RCC 7860 (cell line): ENCODE data around the gene ING3.
"Not testable (repeated sequence)": the region's sequence is repeated elsewhere in the genome, so short reads cannot be mapped to it uniquely, and the experiment has no call there.

Experiments used
- DNase-seq: peaks from one replicate; pipeline ENCODE4 v3.0.0-alpha.2; 2015; ENCODE audit warnings: low spot score
- FAIRE-seq: peaks from 2 replicates; lab custom pipeline; 2012; peaks lifted over from hg19 to GRCh38; lab: Jason Lieb, UNC

ING3 gene

DNA sequence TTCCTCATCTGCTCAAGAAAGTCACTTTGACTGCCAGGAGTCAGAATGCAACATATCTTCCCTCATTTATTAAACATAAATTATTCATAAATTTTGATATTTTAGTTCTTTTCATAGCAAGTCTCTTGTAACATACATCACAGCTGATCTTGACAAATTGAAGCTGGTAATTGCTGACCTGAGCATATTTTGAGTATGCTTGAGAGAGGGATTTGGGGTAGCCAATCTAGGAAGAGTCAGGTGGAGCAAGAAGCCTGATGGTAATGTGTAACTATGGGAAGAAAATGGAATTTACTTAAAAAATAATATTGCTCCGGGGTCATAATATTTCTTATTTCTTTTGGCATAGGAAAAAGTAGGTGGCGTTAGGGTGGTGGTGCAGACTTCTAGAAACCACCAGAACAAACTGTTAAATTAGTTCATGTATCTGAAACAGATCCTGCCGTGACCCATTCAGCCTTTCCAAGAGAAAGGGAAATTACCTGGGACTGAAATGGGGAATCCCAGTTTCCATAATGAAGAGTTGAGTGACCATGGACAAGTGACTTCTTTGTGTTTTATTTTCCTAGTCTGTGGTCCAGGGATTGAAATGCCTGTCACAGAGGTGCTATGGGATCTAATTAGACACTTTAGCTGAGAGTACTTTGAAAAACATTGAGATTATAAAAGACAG, 50.8 kb downstream of the ING3 start:
- no peak for DNase-seq
- no peak for FAIRE-seq

DNA sequence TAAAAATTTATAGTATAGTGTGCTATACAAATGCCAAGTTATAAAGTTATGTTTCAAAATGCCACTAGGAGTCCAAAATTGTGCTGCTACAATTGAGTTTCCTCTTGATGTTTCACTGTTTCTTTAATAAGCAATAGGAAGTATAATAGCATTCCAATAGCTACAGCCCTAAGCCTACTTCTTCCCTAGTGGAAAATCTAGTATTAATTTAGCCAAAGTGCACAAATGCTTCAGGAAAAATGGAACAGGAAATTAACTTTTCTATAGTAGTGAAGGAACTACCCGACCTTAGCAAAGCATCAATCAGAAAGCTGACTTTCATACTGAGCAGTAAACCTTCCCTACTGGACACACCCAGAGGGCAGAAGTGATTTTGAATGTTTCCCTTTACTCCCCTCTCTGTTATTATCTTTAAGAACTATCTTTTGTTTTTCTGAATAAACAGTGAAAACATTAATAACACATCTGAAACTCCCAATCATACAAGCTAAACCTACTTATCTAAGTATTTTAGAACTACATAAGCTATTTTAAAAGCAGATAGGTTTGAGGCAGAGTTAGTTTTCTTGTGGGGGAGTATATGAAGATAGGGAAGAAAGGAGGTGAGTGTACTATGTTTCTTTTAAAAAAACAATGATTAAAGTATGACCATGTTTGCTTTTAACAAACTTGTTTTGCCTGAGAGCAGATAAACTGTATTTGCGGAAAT, 51.6 kb downstream of the ING3 start:
- FAIRE-seq (no peak), DNase-seq (no peak)

DNA sequence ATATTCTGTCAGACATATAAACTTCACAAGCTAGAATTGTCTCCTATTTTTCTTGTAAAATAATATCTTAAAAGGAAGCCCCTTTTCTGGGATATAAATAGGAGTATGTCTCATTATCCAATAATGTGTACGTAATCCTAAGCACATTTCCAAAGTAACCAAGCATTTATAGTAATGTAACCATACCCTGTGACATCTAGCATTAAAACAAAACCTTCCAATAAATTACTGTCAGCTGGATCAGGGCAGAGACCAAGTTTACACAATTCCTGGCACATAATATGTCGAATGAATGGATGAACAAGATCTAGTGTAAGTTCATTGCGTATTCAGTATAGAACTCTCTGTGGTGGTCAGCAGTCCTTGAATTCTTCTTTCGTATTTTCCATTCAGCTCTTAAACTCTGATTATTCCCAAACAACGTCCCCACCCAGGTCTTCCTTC, 52.2 kb downstream of the ING3 start:
- DNase-seq (no peak), FAIRE-seq (no peak)

DNA sequence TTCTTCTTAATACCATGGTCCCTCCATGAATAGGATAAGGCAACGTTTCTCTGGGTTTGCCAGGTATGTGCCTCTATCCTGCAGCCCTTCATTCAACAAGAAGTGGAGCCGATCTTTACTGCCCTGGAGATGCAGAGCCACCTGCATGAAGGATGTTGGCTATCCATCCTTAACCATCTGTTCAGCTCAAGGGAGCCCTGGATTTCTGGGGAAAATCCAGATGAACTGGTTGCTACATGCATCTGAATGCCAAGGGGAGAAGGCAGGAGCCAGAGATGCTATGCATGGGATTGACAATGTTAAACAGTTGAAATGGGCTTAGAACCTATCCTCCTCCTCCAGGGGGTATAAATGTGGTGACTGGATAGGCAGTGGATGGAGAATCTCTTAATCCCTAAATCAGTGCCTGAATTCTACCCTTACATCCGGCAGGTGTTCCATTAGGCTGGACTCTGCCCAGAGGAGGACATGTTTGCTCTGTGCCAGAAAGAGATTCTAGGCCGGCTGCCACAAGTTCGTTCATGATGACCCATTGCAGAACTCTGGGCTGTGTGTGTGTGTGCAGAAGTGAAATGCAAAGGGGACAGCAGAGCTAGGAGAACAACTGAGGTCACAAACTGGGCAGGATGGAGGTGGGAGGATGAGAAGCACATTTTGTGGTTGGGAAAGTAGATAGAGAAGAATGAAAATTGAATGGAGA, 53.6 kb downstream of the ING3 start:
- DNase-seq (no peak), FAIRE-seq (no peak)

DNA sequence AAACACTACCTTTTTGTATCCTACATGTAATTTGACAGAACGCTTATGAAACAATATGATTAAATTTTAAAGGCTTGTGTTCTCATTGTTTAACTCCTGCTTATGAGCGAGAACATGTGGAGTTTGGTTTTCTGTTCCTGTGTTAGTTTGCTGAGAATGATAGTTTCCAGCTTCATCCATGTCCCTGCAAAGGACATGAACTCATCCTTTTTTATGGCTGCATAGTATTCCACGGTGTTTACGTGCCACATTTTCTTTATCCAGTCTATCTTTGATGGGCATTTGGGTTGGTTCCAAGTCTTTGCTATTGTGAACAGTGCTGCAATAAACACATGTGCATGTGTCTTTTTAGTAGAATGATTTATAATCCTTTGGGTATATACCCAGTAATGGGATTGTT, 54.5 kb downstream of the ING3 start:
- FAIRE-seq, DNase-seq: not testable (repeated sequence)

DNA sequence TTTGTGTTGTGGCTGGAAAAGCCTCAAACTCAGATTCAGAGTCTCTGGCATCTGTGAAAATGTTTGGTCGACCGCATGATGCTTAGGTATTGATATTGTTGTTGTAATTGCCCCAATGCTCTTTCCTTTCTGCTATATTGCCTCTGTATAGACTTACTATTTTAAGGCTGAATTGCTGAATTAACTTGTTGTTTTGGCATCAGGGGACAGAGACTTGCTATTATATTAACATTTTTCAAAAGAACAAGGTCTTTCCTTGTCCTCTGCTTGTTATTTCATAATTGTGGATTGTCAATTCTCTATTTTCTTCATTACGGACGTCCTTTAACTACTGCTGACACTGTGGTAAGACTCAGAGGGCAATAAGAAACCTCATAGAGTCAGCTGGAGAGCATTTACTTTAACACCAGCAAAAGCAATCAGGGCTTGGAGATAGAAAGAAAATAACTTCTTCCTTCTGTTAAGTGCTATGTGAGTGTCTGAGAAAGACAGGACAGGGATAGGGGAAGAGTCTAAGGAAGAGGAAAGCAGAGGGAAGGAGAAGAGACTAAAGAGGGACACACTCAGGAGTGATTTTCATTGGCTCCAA, 55.5 kb downstream of the ING3 start:
- no peak for FAIRE-seq
- no peak for DNase-seq

DNA sequence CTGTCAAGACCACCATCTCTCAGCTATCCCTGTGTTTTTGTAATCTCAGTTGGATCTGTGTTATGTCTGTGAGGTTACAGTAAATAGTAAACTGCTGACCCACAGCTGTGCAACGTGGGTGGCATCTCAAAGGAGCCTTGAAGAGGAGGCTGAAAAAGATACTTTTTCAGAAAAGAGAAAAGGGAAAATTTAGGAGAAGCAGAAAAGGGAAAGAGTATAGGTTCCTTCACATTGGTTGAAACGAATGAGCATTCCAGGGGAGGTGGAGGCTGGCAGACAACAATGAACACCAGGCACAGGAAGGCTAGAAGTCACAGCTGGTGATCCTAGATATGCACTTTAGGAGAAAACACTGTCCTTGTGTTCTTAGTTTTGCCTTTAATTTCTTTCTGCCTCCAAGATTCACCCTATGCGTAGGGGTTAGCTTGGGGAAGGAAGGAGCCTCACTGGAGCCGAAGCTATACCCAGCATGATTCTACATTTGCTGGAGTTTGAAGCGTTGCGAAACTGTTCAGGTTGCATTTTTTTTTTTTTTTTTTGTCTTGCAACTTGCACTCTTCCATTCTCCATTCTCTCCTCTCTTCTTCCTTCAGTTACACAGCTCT, 56.2 kb downstream of the ING3 start:
- FAIRE-seq (no peak), DNase-seq (no peak)

DNA sequence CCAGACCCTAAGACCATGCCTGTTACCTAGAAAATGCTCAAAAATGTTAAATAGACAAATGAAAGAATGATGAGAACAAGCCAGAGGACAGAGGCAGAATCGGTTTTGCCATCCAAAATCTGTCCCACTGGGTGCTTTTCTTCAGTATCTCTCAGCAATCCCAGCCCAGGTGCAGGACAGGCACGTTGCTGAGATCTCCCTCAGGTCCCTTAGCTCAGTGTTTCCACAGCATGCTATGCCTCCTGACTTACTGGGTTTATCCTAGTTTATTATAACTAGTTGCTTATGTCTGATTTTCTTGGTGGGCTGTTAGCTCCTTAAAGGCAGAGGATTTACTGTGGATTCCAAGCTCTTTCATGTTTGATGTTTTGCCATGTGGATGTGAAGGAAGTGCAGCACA, 58.2 kb downstream of the ING3 start:
- no peak for FAIRE-seq
- DNase-seq: no peak

DNA sequence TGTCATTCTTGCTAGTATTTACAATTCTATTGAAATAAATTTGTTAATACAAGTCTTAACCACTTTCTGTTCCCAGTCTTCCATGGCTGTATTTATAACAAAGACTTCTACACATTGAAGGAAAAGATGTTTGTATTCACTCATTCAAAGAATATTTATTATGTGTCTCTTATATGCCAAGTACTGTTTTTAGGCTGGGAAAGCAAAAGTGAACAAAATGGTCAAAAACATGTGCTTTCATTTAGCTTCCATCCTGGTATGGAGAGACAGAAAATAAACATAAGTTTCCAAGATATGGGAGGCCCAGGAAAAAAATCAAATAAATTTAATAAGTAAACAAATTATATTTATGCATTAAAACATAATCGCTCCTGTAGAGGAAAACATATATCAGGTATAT, 60.8 kb downstream of the ING3 start:
- FAIRE-seq (no peak), DNase-seq (no peak)

DNA sequence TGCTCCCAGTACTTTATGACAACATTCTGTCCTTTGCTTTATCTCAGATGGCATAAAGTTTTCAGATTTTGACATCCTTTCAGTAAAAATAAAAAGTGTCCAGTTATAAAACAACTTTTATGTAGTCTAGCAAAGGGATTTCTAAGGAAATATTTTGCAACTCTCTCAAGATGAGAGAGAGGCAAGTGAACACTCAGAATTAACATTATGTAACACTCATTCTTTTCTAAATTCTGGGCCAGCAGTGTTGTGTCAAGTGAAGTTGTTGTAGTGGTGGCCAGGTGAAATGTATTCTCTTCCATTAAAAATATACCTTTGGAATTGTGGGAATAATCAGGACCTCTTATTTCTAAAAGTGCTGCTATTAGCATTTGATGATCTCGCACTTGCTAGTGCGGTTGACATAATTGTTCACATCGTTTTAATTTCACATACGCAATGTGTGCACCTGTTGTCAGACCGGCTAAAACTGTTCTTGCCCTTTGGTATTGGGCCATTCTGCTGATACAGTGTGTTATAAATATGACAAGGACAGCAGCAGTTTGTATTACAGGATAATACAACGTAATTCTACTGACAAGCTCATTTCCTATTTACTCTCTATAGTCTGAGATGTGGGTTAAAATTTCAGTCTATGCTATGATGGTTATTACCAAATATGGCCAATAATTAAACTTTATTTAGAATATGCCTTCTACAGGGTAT, 61.7 kb downstream of the ING3 start:
- DNase-seq (no peak), FAIRE-seq (no peak)

DNA sequence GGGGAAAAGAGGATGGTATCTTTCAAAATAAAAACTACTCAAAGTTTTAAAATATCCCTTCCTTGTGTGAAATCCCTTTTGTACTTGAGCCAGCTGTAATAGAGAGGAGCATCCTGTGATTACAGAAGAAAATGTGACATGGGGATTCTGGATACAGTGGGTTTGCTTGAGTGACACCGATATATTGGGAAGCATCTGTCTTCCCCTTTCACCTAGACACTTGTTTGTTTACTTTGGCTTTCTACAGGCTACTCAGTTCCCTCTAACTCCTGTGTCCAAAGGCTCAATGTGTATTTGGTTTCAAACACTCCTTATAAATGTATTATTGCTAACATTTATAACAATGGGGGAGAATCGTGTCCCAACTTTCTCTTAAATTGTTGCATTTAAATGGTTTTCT, 62.3 kb downstream of the ING3 start:
- DNase-seq (no peak), FAIRE-seq (no peak)

DNA sequence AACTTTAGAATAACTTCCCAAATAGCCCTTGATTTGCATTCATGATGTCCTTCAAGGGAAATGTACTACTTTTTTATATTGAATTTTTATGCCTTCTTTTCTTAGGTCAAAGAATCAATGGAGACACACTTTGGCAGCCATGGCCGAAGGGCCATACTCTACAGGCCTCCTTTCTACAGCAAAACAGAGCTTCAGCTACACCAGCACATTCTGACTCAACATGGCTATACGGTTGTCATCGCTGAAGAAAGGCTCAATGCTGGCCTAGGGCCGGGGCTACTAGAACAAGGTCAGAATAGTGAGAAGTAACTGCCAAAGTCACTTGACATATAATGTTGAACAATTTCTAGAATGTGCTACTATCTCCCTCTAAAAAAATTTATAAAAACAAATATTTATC, 65.0 kb downstream of the ING3 start:
- DNase-seq: no peak
- no peak for FAIRE-seq

DNA sequence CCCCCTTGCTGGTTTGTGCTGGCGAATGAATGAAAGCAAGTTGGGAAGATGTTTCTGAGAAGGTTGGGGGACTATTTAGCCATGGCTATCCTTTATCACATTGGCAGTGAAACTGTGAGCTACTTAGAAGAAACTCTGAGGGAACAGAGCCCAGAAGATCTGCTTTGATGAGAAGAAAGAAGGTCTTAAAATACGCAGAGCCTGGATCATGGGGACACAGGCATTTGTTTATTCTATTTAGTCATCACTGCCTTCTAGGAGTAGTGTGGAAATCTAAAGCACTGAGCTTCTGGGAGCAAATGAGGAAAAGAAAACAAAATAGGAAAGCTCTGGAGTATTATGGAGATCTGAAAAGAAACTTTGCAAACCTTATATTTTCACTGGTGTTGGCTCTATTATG, 66.4 kb downstream of the ING3 start:
- no peak for FAIRE-seq
- no peak for DNase-seq

DNA sequence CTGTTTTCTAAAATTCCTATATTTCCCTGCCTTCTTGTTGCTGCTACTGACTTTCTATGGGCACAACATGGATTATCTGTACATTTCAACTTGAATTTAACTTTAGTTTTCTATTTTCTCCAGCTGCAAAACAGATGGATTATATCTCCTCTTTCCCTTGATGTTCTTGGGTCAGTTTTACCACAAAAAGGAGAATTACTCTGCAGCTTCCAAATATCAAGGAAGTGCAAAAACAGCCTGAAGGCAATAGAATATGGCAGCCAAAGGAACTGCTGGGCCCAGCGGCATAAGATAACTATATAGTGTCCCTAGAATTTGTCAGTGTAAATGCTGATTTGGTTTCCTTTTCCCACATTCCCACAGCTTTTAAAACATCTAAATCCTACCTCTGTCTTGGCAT, 67.0 kb downstream of the ING3 start:
- DNase-seq: no peak
- FAIRE-seq: no peak

DNA sequence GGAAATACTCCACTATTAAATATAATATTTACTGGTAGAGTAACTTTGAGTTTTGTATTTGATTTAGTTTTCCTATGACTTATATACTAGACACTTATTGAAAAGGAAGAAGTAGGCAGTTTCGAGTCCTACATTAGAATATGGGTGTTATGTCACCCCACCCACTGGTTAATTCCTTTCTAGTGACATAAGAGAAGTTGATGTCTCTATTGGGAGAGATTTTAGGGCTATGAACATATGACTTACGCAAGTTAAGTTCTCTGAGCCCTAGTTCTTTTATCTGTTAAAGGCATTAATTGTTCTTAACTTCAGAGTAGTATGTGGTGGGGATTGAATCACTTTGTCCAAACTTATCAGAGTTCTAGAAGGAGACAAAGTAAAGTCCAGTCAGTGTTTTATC, 68.4 kb downstream of the ING3 start:
- DNase-seq (no peak), FAIRE-seq (no peak)

DNA sequence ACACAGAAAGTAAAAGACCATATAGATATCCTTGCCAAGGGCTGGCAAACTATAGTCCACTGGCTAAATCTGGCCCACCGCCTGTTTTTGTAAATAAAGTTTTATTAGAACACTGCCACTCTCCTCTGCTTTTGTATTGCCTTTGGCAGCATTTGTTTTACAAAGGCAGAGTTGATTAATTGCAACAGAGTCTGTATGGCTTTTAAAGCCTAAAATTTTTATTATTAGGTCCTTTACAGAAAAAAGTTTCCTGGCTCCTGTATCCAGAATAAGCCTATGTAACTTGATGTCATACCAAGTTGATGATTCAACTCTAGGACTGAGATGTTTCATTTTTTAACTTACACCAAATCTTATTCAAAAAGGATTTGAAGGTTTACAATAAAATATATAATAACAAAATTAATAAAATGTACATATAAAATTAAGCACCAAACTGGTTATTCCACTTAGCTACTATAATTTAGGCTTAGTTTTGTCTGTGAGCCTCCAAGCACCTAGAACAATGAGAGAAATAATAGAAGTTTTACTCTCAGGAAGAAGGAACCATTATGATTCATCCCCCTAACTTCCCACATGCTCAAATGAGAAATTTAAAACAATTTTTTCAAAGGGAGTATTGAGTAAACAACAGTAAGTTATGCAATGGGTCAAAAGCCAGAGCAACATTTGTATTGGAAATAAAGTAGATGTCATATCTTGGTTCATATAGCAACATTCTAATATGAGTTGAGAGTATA, 69.8 kb downstream of the ING3 start:
- FAIRE-seq: peak; percentile 39
- DNase-seq: no peak

DNA sequence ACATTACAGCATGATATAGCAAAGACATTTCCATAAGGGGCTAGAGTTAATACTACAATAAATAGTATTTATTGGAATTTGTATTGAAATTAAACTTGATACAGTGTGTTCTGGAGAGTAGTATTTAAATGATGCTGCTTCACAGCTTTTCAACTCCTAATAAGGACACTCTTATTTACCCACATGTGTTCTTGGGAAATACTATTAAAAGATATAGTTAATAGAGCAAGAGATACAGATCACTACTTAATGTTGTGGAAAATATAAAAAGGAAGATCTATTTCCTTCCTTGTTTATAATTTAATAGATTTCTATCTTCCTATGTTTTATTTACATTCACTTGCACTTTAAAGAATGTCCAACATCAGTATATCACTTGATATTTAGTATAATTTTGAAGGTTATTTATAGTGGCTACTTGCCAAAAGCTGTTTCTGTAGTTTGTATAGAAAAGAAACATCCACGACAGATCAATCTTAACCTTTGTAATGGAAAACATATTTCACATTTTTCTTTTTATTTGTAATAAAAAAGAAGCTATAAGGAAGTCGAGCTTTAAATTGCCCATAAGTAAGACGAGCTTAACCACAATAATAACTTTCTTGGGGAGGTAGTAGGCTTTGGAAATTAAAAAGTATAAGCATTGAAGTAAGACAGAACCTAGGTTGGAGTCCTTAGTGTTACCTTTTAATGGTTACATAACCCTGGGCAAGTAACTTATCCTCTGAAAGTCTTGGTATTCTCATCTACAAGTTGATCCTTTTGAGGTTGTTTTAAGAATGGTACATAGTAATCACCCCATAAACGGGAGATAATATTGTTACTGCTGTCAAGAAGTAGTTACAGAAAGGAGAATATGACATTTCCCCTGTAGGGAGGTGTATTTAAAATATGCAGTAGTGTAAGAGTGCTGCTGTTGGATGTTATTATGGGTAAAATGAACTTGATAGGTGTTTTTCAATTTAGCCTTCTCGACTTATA, 70.7 kb downstream of the ING3 start:
- FAIRE-seq (no peak), DNase-seq (no peak)

DNA sequence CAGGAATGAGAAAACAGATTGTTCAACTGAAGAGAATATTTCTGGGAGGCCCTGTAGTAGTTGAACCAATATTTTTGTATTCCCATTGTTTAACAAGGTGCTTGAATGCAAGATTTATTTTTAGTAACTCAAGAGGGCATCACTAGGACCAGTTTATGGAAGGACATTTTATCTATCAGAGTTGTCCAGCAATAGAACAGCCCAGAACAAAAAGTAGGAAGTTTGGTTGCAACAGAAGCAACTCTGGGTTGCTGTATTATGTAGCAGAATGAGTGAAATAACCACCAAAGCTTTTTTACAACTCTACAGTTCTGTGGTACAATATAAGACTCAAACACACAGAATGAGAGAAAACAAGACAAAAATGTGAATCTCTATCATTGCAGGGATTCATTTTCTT, 72.6 kb downstream of the ING3 start:
- no peak for FAIRE-seq
- DNase-seq: no peak
